HepG2 (cell line): Measurements from ENCODE around the gene IGF2. TPM values are rescaled to one million over a fixed set of nuclear protein-coding genes. Genes with fewer than 3 reads are reported as not detected.

Experiments used
- ARID3A ChIP-seq: IDR thresholded peaks from 2 replicates; pipeline ENCODE4 v1.6.1; 2012; ENCODE audit warnings: low read depth, low read length, improper control_type of control experiment
- CBX1 ChIP-seq: IDR thresholded peaks from one replicate; pipeline ENCODE4 v1.6.1; 2016; ENCODE audit warnings: antibody characterized with exemption, low read depth
- ETV5 ChIP-seq: IDR thresholded peaks from 2 replicates; pipeline ENCODE4 v1.6.1; 2018; ENCODE audit warnings: missing biosample characterization, missing genetic modification reagents, inconsistent platforms, borderline replicate concordance
- FLYWCH1 ChIP-seq: sonication (generic); formaldehyde crosslinking; IDR thresholded peaks from 2 replicates; pipeline ENCODE4 v1.8.1; 2023; ENCODE audit warnings: mild to moderate bottlenecking, missing genetic modification reagents
- GFI1 ChIP-seq: sonication (generic); formaldehyde crosslinking; IDR thresholded peaks from 2 replicates; pipeline ENCODE4 v1.5.0; 2020; ENCODE audit warnings: missing genetic modification reagents, mild to moderate bottlenecking, borderline replicate concordance
- KDM5B ChIP-seq: sonication (generic); formaldehyde crosslinking; IDR thresholded peaks from 2 replicates; pipeline ENCODE4 v1.4.0; 2020; ENCODE audit warnings: missing genetic modification reagents, mild to moderate bottlenecking, borderline replicate concordance
- REST ChIP-seq, 2 experiments: IDR thresholded peaks; 2 replicates each; pipeline ENCODE4 v1.6.1; 2011 to 2012; ENCODE audit warnings: low read length in 2 of 2, borderline replicate concordance in 1 of 2, low read depth in 1 of 2, mild to moderate bottlenecking in 1 of 2, moderate library complexity in 1 of 2
- SAP130 ChIP-seq: IDR thresholded peaks from 2 replicates; pipeline ENCODE4 v1.6.1; 2016; ENCODE audit warnings: low read depth
- SMAD9 ChIP-seq: sonication (generic); formaldehyde crosslinking; IDR thresholded peaks from 2 replicates; pipeline ENCODE4 v1.5.1; 2020; ENCODE audit warnings: mild to moderate bottlenecking, missing genetic modification reagents
- SNAPC5 ChIP-seq: sonication (generic); formaldehyde crosslinking; IDR thresholded peaks from 2 replicates; pipeline ENCODE4 v1.8.1; 2023; ENCODE audit warnings: mild to moderate bottlenecking, missing genetic modification reagents, borderline replicate concordance
- ZBTB25 ChIP-seq: IDR thresholded peaks from 2 replicates; pipeline ENCODE4 v1.6.1; 2018; ENCODE audit warnings: missing genetic modification reagents
- ZFP36 ChIP-seq: fragments of 150-350 bp; IDR thresholded peaks from 2 replicates; pipeline ENCODE4 v1.6.1; 2018; ENCODE audit warnings: borderline replicate concordance, low read length, low read depth; ENCODE audit not compliant: partially characterized antibody
- ZNF3 ChIP-seq: IDR thresholded peaks from 2 replicates; pipeline ENCODE4 v1.7.0; 2017; ENCODE audit warnings: inconsistent platforms
- ZNF329 ChIP-seq: sonication (generic); formaldehyde crosslinking; IDR thresholded peaks from 2 replicates; pipeline ENCODE4 v1.9.0; 2021; ENCODE audit warnings: low read depth, mild to moderate bottlenecking, missing genetic modification reagents
- ZNF383 ChIP-seq: sonication (generic); formaldehyde crosslinking; IDR thresholded peaks from 2 replicates; pipeline ENCODE4 v1.4.0; 2020; ENCODE audit warnings: missing genetic modification reagents, mild to moderate bottlenecking, borderline replicate concordance
- ZNF687 ChIP-seq: sonication (generic); formaldehyde crosslinking; IDR thresholded peaks from 2 replicates; pipeline ENCODE4 v1.5.1; 2020; ENCODE audit warnings: mild to moderate bottlenecking, missing genetic modification reagents, moderate library complexity
- ZNF691 ChIP-seq: sonication (generic); formaldehyde crosslinking; IDR thresholded peaks from 2 replicates; pipeline ENCODE4 v1.4.0; 2020; ENCODE audit warnings: missing genetic modification reagents, low read depth, mild to moderate bottlenecking, borderline replicate concordance
- ZNF720 ChIP-seq: sonication (generic); formaldehyde crosslinking; IDR thresholded peaks from 2 replicates; pipeline ENCODE4 v1.4.0; 2020; ENCODE audit warnings: missing genetic modification reagents
- polyA plus RNA-seq, 8 experiments: library from polyadenylated mRNA; depleted of rRNA in 3 of 8; stranded (reverse) in 7 of 8; unstranded in 1 of 8; fragments of >200 nt; fragmentation: Illumina TruSeq in 4 of 8; extraction: Trizol in 4 of 8; gene quantifications; 2 replicates each; pipeline versions ENCODE4 v1.2.1 to v1.2.3, GENCODE V29; 2011 to 2016; ENCODE audit warnings: low read depth in 4 of 8, missing spikeins in 1 of 8, mixed read lengths in 1 of 8; ENCODE audit not compliant: insufficient read depth in 1 of 8
- total RNA-seq, 5 experiments: library from RNA; depleted of rRNA; stranded (reverse); fragments of >200 nt; fragmentation: Illumina TruSeq; extraction: Trizol; gene quantifications; 2 replicates each; pipeline ENCODE4 v1.2.3, GENCODE V29; 2016; ENCODE audit warnings: low read depth in 1 of 5

The IGF2 gene
- total and polyA plus RNA-seq, 2 of the 13 experiments (the other 11 are each of a cell fraction or from before 2014, with no cell fraction given), result 79.1 to 254 TPM

GRCh38 chr11:2130881-2131352, 8.3 kb downstream of the IGF2 start (continued):
- TF ChIP-seq ZNF383 (CRISPR knock-in tag) (no peak), ZNF691 (CRISPR knock-in tag) (no peak; the same call in 1 of the 2 replicates), ZNF720 (CRISPR knock-in tag) (no peak), ZNF3 (no peak), ZFP36 (no peak), ARID3A (no peak), FLYWCH1 (CRISPR knock-in tag) (no peak; the same call in 1 of the 2 replicates), ZNF687 (no peak), ETV5 (no peak), CBX1 (no peak), ZBTB25 (no peak), SNAPC5 (CRISPR knock-in tag) (no peak), REST (IDR thresholded peaks at IDR 0.05; ENCODE audit: borderline replicate concordance in 1 of 2, low read depth in 1 of 2, low read length in 2 of 2) (no peak), SAP130 (no peak), KDM5B (no peak), GFI1 (CRISPR knock-in tag) (no peak), ZNF329 (peak; percentile 15; the same call in 1 of the 2 replicates), SMAD9 (CRISPR knock-in tag) (no peak)
